NCI-H2171 (cell line): ENCODE measurements around the gene COX4I2.
"Not testable (repeated sequence)": the region's sequence is repeated elsewhere in the genome, so short reads cannot be mapped to it uniquely, and the experiment has no call there.

ENCODE experiments used
- DNase-seq: peaks from one replicate; lab custom pipeline; 2025; lab: John Stamatoyannopoulos, UW

The COX4I2 gene

DNA sequence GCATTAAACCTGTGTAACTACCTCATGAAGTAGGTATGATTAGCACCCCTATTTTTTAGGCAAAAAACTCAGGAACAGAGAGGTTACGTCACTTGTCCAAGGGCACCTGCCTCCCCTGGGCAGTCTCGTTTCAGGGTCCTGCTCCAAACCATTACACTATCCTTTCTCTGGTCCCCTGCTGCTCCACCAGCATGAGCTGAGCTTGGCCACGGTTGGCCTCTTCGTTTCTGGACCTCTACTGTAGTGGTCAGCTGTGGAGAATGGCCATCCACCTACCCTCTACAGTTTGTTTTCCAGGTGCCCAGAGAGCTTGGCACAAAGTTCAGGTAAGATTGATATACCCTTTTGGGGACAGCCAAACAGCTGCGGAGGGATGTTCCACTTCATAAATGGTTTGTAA is 16.8 kb downstream of the COX4I2 start:
- DNase-seq = no peak

DNA sequence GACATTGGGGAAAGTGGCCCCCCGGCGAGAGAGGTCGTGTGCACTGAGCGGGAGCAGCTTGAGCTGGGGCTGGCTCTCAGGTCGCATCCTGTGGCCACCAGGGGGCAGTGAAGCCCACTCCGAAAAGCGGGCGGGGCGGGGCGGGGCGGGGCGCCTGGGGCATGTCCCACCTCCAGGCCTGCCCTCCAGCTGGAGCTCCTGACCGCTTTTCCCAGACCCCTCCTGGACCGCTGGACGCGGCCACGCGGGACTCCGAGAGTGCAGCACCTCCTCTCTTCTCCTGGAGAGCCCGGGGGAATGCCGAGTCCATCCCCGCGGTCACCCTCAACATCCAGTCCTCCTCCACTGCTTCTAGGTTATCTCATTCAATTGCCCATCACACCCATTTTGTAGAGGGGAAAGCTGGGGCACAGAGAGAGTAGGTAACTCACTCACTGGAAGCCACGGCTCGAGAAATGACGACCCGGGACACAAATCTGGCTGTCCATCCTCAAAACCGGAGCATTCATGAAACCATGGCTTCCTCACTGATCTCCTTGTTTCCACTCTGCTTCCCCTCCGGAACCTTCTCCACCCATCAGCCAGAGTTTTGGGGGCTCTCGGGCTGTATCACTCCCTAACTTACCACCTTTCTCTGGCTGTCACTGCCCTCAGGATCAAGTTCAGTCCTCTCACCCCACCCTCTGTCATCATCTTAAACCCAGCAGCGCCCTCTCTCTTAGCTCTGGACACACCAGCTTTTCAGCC is 24.1 kb downstream of the COX4I2 start:
- peak; percentile 71 for DNase-seq

DNA sequence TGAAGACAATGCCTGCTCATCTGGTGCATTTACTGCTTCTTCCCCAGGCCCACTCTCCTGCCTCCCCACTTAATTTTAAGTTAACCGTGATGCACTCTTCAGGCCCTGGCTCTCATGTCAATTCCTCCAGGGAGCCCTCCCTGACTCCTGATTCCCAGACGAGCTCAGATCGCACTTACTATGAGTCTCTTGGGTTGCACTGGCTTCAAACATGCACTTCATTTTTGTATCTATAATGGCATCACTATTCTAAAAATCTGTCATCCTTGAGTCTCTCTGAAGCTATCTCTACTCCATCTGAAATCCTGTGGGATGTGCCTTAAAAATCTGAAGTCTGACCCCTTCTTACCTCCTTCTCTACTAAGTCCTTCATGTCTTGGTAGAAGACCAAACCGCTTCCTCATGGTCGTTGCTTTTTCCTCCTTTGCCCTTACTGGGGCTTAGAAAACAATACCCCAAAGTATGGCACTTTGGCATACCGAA is 24.7 kb downstream of the COX4I2 start:
- no peak for DNase-seq

DNA sequence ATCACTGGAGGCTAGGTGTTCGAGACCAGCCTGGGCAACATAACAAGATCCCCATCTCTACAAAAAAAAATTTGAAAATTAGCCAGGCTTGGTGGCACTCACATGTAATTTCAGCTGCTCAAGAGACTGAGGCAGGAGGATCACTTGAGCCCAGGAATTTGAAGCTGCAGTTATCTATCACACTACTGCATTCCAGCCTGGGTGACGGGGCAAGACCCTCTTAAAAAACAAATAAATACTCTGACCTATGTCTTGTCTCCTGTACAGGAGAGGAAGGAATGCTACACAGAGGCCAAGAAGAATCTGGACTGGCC is 25.8 kb downstream of the COX4I2 start:
- no peak for DNase-seq

DNA sequence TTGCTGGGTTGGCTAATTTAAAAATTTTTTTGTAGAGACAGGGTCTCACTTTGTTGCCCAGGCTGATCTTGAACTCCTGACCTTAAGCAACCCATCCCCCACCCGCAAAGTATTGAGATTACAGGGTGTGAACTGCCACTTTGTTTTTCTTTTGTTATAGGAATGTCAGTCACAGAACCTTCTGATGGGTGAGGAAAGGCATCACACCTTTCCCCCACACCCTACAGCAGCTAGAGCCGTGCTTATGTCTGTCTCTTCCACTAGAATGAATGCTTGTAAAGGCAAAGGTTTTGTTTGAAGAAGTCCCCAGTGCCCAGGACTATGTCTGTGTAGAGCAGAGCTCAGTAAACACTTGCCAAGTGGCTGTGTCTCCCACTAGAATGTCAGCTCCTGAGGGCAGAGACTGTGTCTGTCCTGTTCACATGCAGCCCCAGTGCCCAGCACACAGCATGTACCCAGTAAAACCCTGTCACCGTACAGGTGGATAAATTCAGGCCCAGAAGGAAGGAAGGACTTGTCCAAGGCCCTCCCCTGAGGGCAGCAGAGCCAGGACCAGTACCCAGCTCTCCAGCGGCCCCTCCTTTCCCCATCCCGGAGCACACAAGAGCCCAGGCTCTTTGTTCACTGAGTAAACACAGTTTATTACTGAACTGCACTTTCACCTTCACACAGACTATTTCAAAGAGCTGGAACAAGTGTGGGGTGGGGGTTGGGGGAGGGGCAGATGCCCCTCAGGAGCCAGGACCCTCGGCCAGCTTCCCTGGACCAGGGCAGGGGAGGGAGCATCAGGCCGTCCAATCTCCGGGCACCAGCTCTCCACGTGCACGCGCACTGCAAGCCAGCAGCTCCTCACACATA is 26.4 kb downstream of the COX4I2 start:
- DNase-seq = no peak

DNA sequence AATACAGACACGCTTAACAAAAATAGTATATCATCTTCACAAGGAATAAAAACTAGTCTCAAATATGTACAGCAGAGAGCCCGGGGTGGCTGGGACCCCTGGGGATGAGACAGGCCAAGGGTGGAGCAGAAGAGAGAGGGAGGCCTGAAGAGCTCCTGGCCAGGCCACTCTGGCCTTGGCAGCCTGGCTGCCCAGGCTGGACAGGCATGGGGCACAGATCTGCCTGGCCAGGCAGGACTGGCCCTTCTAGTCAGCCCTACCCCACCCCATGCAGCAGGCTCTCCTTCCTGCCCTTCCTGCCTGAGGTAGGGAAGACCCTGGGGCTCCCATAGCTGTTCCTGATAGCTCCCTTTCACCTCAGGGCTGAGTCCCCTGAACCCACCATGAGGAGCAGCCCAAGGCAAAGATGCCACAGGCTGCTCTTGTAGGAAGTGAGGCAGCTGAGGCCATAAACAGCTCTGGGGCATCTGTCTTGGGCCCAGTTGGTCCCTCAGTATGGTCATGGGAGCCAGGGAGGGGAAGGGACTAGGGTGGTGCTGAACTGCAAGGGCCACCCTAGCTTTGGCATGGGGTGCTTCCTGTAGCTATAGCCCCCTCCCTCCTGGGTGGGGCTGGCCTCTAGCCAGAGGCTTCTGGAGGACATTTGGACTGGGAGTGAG is 27.1 kb downstream of the COX4I2 start:
- DNase-seq = no peak

DNA sequence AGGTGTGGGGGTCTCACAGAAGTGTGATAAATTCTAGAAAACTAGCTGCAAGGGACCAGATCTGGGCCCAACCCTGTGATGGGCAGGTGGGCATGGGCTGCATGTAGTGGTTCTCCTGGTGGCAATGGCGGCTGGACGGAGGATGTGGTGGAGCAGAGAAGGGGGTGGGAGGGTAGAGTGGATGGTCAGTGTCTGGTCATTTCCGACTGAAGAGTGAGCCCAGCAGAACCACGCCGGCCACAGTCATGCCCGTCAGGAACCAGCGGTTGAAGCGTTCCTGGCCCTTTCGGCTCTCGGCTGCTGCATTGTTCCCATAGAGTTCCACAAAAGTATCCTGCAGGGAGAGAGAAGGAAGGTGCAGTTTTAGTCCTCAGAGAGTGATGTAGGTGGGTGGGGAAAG is 28.0 kb downstream of the COX4I2 start:
- DNase-seq = no peak

DNA sequence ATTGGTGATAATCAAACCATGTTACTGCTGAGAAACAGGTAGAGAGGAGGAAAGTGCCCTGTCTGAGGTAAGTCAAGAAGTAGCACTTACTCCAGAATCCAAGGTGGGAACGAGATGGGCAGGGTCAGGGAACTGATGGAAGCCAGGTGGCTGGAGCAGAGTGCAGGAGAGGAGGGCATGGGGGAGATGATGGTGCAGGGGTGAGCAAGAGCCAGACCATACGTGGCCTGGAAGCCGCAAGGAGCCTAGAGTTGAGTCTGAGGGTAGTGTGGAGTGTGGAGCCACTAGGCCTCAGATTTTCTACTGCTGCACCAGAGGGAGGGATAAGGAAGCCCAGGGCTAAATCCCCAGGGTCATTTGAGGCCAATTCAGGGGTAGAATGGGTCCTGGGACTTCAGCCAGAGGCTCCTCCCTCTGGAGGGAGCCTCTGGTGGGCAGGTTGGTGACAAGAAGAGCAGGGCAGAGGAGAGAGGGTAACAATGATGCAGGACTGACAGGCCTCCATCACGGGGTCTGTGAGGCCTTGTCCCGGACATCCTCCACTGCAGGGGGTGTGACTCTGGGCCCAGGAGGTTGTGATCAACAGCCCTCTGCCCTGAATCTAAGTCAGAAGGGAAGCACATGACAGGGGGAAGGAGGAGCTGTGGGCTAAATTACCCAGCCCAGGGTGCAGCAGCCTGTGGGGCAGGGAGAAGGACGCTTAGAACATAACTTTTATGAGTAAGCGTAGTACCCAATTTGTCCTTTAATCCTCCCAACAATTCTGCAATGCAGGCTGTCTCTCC is 28.7 kb downstream of the COX4I2 start:
- no peak for DNase-seq

DNA sequence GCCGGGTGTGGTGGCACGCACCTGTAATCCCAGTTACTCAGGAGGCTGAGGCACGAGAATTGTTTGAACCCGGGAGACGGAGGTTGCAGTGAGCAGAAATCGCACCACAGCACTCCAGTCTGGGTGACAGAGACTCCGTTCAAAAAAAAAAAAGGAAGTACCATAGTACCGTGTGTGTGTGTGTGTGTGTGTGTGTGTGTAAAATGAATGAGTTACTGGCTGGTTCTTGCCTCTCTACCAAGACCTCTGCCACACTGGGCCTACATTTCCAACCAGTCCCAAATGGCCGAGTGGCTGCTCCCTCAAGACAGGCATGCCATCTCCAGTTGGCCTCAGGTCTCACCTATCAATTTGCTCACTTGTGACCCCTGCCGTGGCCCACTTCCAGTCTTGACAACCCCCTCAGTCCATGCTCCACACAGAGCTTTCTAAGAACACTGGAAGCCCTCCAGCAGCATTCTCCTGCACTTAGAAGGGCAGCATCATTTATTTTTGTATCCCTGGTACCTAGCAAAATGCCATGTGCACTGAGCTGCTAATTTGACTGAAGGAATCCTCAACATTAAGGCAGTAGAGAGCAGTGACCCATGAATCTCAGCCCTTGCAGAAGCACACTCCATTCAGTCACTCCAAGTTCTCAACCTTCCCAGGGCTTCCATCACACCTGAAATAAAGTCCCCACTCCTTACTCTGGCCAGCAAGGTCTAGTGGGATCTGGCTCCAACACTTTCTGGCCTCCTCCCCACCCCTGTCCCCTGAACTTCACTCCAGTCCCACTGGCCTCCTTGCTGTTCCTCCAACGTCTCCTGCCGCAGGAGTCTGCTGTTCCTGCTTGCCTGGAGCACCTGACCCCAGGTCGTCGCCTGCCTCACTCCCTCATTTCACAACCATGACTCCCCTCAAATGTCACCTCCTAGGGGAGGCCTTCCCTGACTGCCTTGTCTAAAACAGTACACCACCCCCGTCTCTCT is 29.9 kb downstream of the COX4I2 start:
- no peak for DNase-seq

DNA sequence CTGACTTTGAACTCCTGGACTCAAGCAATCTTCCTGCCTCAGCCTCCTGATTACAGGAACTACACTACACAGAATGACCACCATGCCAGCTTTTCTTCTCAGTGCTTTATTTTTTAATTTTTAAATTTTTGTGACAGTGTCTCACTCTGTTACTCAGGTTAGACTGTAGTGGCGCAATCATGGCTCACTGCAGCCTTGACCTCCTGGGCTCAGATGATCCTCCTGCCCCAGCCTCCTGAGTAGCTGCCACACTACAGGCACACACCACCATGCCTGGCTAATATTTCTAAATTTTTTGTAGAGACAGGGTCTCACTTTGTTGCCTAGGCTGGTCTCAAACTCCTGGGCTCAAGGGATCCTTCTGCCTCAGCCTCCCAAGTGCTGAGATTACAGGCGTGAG is 31.2 kb downstream of the COX4I2 start:
- not testable (repeated sequence) for DNase-seq

DNA sequence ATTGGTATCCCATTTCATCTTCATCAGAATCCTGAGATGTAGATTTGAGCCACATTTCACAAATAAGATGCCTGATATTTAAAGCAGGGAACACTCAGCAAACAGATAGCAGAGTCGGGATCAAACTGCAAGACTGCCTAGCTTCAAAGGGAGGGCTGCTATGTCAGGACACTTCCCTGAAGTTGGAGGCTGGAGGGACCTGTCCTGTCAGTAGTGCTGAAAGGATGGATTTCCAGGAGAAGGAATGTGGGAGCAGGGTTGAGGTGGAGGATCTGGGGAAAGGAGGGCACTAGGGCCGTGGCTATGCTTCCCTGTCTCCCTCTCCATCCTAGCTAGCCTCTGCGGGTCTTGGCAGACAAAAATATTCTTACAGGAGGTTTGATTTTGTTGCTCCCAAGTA is 32.2 kb downstream of the COX4I2 start:
- DNase-seq = no peak

DNA sequence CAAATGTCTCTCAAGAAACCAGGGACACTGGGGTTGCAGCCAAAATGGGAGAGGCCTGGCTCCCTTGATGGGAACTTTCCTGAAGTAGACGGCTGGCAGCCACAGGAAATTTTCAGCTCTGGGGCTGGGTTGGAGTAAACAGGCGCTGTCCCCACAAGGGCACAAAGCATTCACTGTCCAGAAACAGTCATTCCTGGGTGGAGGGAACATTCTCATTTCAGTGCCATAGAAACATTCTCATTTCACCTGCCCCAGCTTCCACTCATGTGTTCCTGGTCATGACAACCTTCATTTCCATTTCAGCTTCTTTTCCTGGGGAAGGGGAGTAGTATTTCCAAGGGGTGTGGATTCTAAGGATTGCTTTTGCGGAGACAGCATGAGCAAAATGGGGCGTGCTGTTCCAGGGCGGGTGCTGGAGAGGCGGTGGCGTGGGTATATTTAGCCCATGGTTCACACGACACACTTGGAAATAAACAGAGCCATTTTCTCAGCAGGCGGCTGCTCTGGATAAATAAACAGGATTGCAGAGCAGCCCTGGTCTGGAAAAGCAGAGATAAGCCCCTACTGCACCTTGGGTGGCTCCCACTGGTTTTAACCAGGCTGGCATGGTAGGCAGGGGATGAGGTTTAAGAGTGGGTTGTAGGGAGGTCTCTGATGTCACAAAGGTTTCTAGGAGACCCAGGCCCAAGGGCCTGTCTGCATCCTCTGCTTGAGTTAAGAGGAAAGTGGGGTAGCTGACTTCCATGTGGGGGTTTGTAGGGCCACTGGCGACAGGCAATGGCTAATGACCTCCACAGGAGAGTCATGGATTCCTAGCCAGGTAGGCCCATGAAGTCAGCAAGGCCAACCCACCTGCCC is 32.9 kb downstream of the COX4I2 start:
- no peak for DNase-seq

DNA sequence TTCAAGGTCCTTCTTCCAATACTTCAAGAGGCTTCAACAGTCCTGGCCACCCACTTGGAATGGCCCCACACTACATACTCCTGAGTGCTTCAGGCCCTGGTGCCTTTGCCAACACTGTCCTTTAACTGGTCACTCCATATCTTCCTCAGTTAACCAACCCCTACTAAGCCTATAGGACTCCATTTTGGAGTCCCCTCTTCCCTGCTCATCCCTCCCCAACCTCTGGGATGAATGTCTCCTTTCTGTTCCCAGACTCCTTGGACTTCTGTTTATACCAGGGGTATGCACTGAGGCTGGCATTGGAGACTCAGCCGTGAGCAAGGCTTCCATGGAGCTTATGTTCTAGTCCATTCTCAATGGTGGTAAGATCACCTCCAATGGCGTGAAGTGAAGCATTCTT is 33.6 kb downstream of the COX4I2 start:
- no peak for DNase-seq

DNA sequence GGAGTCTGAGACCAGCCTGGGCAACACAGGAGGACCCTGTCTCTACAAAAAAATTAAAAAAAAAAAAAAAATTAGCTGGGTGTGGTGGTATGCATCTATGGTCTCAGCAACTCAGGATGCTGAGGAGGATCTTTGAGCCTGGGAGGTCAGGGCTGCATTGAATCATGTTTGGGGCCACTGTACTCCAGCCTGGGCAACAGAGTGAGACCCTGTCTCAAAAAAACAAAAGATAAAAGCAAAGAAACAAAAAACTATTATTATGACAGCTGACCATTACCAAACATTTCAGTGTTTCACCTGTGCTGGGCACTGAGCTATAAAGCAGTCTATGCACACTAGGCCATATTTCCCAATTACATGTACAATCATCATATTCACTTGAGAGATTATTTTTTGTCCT is 35.7 kb downstream of the COX4I2 start:
- DNase-seq = no peak

DNA sequence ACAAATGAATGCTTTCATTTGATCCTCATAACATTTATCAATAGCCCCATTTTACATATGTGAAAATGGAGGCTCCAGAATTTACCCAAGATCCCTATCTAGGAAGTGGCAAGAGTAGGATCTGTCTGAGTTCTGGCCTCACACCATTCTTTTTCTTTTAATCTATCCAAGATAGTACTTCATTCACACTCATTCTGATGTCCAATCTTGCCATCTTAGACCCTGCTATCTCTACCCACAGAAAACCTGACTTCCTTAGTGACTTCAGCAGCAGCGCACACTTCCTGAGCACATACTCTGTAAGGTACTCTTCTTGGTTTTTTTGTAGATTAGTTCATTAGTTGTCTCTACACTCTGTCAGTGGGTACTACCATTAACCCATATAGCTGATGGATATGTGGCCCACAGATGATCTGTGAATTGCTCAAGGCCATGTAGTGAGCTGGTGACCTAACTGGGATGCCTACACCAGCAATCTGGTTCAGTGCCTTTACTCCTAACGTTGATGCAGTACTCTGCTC is 36.3 kb downstream of the COX4I2 start:
- DNase-seq = no peak

DNA sequence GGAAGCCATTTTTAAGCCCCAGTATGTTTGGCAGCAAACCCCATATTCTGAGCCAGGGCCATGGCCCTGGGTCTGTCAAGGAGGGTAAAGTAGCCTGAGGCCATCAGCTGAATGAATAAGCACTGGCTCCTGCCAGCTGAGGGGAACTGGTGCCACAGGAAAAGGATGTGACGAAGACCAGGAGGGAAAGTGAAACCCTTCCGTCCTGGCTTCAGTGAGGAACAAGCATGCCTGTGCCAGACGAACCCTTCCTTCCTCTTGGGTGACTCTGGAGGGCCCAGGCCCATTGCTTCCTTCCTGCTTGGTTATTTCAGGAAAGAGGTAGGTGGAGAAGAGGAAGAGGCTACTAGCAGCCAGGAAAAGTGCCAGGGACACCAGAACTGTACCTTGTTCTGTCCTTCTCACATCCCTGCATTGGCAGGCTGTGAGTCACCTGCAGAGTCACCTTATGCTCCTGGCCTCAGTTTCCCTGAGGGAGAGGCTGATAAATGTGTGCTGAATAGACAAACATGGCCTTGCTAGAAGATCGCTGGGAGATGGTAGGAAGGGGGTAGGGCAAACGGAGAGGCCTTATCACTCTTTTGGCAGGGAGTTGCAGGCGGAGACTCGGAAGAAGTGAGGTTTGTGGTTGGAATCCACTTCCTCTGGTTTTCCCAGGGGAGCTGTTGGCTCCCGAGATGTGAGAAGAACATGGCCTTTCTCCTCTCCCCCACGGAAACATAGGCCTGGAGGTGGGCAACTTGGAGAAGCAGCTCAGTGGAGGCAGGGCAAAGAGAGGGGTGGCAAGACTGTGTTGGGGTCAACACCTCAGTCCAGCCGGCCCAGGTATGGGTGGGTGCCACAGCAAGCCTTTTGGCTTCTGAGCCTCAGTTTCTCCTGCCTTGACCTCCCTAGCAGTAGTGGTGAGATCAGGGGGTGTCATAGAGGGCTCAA is 37.4 kb downstream of the COX4I2 start:
- no peak for DNase-seq

DNA sequence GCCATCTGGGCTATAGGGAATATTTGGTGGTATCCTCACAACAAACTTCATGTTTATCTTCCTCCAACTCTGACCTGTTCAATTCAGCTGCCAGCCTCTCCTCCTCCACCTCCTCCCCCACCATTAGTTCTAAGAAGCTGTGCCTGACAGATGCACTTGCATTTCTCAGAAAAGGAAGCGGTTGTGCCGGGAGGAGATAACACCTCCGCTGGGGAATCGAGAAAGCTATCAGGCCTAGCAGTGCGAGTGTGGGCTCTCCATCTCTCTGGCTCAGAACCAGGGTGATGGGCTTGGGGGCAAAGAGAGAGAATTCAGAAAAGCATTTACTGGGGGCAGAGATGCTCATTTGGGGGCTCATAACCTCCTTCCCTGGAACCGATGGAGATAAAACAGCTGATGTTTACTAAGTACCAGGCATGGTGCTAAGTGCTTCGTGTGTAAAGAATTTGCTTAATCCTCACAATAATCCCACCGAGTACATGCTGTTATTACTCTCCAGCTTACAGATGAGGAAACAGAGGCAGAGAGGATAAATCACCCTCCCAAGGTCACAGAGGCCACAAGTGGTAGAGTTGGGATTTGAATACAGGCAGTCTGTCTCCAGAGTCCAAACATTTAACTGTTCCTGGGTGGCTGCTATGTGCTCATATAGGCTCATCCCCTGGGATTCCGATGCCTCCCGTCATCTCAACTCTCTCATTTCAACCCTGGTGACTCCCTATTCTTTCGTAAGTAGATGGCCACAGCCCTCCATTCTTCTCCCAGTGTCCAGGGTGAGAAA is 38.3 kb downstream of the COX4I2 start:
- no peak for DNase-seq

DNA sequence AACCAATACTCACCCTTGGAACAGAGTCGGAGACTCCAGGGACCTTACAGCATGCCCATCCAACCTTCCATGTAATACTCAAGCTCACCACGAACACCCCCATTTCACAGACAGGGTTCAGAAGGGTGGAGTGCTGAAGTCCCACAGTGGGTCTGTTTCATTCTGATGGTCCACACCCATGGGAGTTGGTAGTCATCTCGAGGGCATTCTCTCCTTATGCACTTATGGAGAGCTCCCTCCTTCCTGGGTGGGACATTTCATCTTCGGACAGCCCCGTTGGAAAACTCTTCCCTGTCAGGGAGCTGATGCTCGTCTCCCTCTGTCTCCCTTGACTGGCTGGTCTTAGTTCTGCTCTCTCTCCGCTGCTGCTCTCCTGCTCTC is 38.9 kb downstream of the COX4I2 start:
- DNase-seq = no peak
